ENCODE results near the gene CCL15.

Gene CCL15, protein sequence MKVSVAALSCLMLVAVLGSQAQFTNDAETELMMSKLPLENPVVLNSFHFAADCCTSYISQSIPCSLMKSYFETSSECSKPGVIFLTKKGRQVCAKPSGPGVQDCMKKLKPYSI

DNA sequence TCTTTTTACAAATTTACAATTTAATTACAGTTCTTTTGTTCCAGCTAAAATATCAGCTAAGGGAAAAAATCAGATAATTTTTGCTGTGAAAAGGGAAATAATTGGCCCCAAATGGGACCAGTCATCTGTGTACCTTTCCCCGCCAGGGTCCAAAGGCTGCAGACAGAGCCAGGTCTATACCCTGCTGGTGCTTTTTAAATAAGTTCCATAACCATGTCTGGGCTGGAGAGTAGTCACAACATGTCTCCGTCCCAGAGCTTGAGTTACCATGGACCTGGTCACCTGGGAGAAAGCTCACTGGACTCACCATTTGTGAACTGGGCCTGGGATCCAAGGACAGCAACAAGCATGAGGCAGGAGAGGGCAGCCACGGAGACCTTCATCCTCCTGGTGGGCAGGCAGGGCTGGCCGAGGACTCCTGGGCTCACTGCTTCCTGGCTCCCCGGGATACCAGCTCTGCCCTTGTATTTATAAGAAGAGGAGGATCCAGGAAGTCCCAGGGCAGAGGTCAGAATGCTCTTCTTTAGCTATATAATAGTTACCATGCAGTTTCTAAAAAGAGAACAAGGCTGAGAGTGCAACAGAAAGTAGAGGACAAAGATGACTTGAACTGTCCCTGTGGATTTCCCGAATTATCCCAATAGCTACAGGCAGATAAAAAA is at the start of gene CCL15:
Gene CCL15, minus strand, starts transcription at position 444 of the 662 bp plus-strand sequence. Its CDS starts 61 bp downstream, at position 383.
- in situ Hi-C loops (cut with HindIII; ENCODE audit: low sequenced_read_pairs): no loop called here
- TF ChIP-seq, protein P1, sequence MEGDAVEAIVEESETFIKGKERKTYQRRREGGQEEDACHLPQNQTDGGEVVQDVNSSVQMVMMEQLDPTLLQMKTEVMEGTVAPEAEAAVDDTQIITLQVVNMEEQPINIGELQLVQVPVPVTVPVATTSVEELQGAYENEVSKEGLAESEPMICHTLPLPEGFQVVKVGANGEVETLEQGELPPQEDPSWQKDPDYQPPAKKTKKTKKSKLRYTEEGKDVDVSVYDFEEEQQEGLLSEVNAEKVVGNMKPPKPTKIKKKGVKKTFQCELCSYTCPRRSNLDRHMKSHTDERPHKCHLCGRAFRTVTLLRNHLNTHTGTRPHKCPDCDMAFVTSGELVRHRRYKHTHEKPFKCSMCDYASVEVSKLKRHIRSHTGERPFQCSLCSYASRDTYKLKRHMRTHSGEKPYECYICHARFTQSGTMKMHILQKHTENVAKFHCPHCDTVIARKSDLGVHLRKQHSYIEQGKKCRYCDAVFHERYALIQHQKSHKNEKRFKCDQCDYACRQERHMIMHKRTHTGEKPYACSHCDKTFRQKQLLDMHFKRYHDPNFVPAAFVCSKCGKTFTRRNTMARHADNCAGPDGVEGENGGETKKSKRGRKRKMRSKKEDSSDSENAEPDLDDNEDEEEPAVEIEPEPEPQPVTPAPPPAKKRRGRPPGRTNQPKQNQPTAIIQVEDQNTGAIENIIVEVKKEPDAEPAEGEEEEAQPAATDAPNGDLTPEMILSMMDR (IDR thresholded peaks at IDR 0.05; ENCODE audit: low read depth, low read length, missing control alignments): no peak
- no peak within 1 kb of the TSS for H3K4me3 ChIP-seq (ENCODE audit: low read depth, low read length)
- DNase-seq (ENCODE audit: low read depth): no peak

DNA sequence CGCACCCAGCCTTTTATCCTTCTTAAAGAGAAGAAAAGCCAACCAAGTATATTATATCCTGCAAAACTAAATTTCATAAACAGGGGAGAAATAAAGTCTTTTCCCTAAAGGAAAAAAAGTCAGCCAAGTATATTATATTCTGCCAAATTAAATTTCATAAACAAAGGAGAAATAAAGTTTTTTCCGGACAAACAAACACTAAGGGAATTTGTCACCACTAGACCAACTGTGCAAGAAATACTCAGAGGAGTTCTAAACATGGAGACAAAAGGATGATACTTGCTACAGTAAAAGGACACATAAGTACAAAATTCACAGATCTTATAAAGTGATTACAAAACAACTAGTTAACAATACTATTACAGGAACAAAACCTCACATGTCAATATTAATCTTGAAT is 48.3 kb upstream of the CCL15 start:
- in situ Hi-C loops (cut with HindIII; ENCODE audit: low sequenced_read_pairs): no loop called here
- H3K4me3 ChIP-seq (ENCODE audit: low read depth, low read length): no peak overlapping the region
- DNase-seq (ENCODE audit: low read depth): no peak
- TF ChIP-seq, protein P1 (IDR thresholded peaks at IDR 0.05; ENCODE audit: low read depth, low read length, missing control alignments): no peak

DNA sequence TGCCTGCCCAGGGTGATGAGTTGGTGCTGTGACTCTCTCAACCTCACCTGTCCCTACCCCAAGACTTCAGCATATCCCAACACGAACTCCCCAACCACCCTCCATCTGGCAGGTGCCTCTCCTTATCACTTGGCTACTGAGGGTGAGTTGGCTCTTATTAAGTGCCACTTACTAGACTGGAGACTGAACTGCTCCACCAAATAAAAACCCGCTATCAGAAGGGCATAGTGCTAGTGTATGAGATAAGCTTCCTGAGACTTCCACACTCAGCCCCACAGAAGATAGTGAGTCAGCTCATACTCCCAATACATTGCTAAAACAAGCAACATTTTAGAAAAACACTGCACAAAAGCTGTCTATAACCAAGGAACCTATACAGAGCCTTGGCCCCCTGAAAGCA is 46.7 kb upstream of the CCL15 start:
- in situ Hi-C loops (cut with HindIII; ENCODE audit: low sequenced_read_pairs): no loop called here
- TF ChIP-seq, protein P1 (IDR thresholded peaks at IDR 0.05; ENCODE audit: low read depth, low read length, missing control alignments): no peak
- no peak for DNase-seq (ENCODE audit: low read depth)
- no peak overlapping the region for H3K4me3 ChIP-seq (ENCODE audit: low read depth, low read length)

DNA sequence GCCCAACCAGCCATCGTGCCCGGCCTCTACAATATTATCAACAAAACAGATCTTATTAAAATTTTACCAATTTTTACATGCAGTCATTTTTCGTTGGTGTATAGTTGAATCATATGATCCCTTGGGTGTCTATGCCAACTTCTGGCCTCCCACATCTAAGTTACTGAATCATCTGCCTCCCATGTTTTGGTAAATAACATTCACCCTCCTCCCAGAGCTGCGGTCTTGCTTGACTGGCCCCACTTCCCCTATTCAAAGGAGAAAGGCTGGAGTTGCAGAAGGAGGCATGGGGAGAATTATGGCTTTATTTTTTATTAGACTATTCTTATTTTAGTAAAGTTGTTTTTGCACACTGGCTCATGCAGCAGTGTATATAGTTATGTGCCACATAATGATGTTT is 34.9 kb upstream of the CCL15 start:
- TF ChIP-seq, protein P1 (IDR thresholded peaks at IDR 0.05; ENCODE audit: low read depth, low read length, missing control alignments): no peak
- in situ Hi-C loops (cut with HindIII; ENCODE audit: low sequenced_read_pairs): no loop called here
- DNase-seq (ENCODE audit: low read depth): no peak
- H3K4me3 ChIP-seq (ENCODE audit: low read depth, low read length): no peak overlapping the region

DNA sequence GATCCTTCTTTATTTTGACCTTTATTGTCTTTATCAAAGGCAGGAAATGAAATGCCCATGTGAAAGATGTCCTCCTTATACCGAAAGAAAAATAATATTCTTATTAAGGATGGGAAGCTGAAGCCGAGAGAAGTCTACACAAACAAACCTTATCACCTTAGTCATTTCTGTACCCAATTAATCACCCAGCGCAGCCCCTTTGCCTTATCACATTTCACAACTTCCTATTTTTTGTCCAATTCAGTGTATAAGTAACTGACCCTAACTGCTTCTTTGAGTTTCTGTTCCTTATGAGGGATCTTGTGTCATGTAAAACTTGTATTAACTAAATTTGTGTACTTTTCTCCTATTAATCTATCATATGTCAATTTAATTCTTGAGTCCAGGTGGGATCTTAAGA is 32.8 kb upstream of the CCL15 start:
- TF ChIP-seq, protein P1 (IDR thresholded peaks at IDR 0.05; ENCODE audit: low read depth, low read length, missing control alignments): no peak
- in situ Hi-C loops (cut with HindIII; ENCODE audit: low sequenced_read_pairs): no loop called here
- no peak for DNase-seq (ENCODE audit: low read depth)
- H3K4me3 ChIP-seq (ENCODE audit: low read depth, low read length): no peak overlapping the region

DNA sequence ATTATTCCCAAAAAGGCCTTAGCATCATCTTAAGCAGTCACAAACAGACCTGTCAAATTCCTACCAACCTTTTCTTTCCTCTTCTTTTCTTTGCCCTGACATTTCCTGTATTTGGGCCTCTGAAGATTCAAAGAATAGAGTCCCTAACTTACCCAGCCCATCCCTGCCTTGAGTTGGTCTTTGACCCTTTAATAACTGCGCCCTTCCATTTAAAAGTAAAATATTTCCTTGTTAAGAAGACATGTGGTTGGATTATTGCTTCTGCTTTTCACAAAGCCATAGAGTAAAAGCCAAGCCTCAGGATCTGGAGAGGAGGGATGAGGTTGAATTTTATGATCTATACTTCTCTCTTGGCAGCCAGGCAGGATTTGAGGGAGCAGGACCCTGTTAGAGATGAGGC is 29.6 kb upstream of the CCL15 start:
- no peak for DNase-seq (ENCODE audit: low read depth)
- TF ChIP-seq, protein P1 (IDR thresholded peaks at IDR 0.05; ENCODE audit: low read depth, low read length, missing control alignments): no peak
- in situ Hi-C loops (cut with HindIII; ENCODE audit: low sequenced_read_pairs): no loop called here

More for the DNA sequence above, 29.6 kb upstream of the CCL15 start:
- H3K4me3 ChIP-seq (ENCODE audit: low read depth, low read length): no peak overlapping the region

Measured in astrocyte of the cerebellum (primary cell).